HepG2 (cell line): ENCODE measurements around the gene NTMT1. TPM values are rescaled to one million over a fixed set of nuclear protein-coding genes. Genes with fewer than 3 reads are reported as not detected.
A peak's percentile ranks its signal among the peaks of the same experiment; 100 is the strongest.

Experiments used
- ARHGAP35 ChIP-seq: sonication (generic); formaldehyde crosslinking; IDR thresholded peaks from 2 replicates; pipeline ENCODE4 v1.9.0; 2022; ENCODE audit warnings: mild to moderate bottlenecking, inconsistent platforms, moderate library complexity, missing genetic modification reagents, borderline replicate concordance
- BHLHE40 ChIP-seq: IDR thresholded peaks from 2 replicates; pipeline ENCODE4 v1.6.1; 2011; ENCODE audit warnings: low read length, improper control_type of control experiment
- CAMTA2 ChIP-seq: sonication (generic); formaldehyde crosslinking; IDR thresholded peaks from 2 replicates; pipeline ENCODE4 v1.4.0; 2020; ENCODE audit warnings: mild to moderate bottlenecking, missing genetic modification reagents, borderline replicate concordance
- ESRRA ChIP-seq: sonication (generic); formaldehyde crosslinking; IDR thresholded peaks from 2 replicates; pipeline ENCODE4 v1.5.1; 2020; ENCODE audit warnings: mild to moderate bottlenecking, low read depth, missing genetic modification reagents
- GATAD1 ChIP-seq: IDR thresholded peaks from 2 replicates; pipeline ENCODE4 v1.6.1; 2016; ENCODE audit warnings: missing genetic modification reagents, missing compliant biosample characterization
- GATAD2A ChIP-seq: IDR thresholded peaks from 2 replicates; pipeline ENCODE4 v1.6.1; 2016
- HMGXB4 ChIP-seq, 2 experiments: sonication (generic) in 1 of 2; formaldehyde crosslinking in 1 of 2; IDR thresholded peaks; 2 replicates each; pipeline versions ENCODE4 v1.4.0 to v1.6.1; 2018 to 2020; ENCODE audit warnings: missing genetic modification reagents in 2 of 2, borderline replicate concordance in 1 of 2, low read depth in 1 of 2, mild to moderate bottlenecking in 1 of 2, missing biosample characterization in 1 of 2
- HNF1A ChIP-seq, 2 experiments: sonication (generic) in 1 of 2; formaldehyde crosslinking in 1 of 2; IDR thresholded peaks; 2 replicates each; pipeline versions ENCODE4 v1.4.0 to v1.6.1; 2016 to 2020; ENCODE audit warnings: borderline replicate concordance in 1 of 2, low read depth in 1 of 2, mild to moderate bottlenecking in 1 of 2, missing genetic modification reagents in 1 of 2
- MYC ChIP-seq: sonication (generic); formaldehyde crosslinking; IDR thresholded peaks from 2 replicates; pipeline ENCODE4 v1.9.0; 2021; ENCODE audit warnings: missing genetic modification reagents, borderline replicate concordance
- POLR2G ChIP-seq: fragments of 200-400 bp; formaldehyde crosslinking; IDR thresholded peaks from 2 replicates; pipeline ENCODE4 v1.6.1; 2018; ENCODE audit warnings: mild to moderate bottlenecking, low read depth, low read length, moderate library complexity
- PRDM10 ChIP-seq: sonication (generic); formaldehyde crosslinking; IDR thresholded peaks from 2 replicates; pipeline ENCODE4 v1.4.0; 2020; ENCODE audit warnings: low read depth, missing genetic modification reagents
- RARA ChIP-seq: IDR thresholded peaks from 2 replicates; pipeline ENCODE4 v1.6.1; 2016; ENCODE audit warnings: missing genetic modification reagents, missing compliant biosample characterization
- TBP ChIP-seq: sonication (generic); formaldehyde crosslinking; IDR thresholded peaks from 2 replicates; pipeline ENCODE4 v1.5.0; 2020; ENCODE audit warnings: missing genetic modification reagents
- TBX2 ChIP-seq: sonication (generic); formaldehyde crosslinking; IDR thresholded peaks from 2 replicates; pipeline ENCODE4 v1.5.0; 2020; ENCODE audit warnings: missing genetic modification reagents, mild to moderate bottlenecking, borderline replicate concordance
- ZEB1 ChIP-seq: IDR thresholded peaks from 2 replicates; pipeline ENCODE4 v1.6.1; 2012; ENCODE audit warnings: mild to moderate bottlenecking, low read depth, inconsistent platforms; ENCODE audit not compliant: insufficient replicate concordance
- ZNF317 ChIP-seq: sonication (generic); formaldehyde crosslinking; IDR thresholded peaks from 2 replicates; pipeline ENCODE4 v1.5.0; 2020; ENCODE audit warnings: mild to moderate bottlenecking, missing genetic modification reagents
- ZNF350 ChIP-seq: sonication (generic); formaldehyde crosslinking; IDR thresholded peaks from 2 replicates; pipeline ENCODE4 v1.4.0; 2020; ENCODE audit warnings: mild to moderate bottlenecking, low read depth, missing genetic modification reagents, borderline replicate concordance
- ZNF775 ChIP-seq: sonication (generic); formaldehyde crosslinking; IDR thresholded peaks from 2 replicates; pipeline ENCODE4 v1.4.0; 2020; ENCODE audit warnings: missing genetic modification reagents, mild to moderate bottlenecking, moderate library complexity, borderline replicate concordance
- polyA plus RNA-seq, 8 experiments: library from polyadenylated mRNA; depleted of rRNA in 3 of 8; stranded (reverse) in 7 of 8; unstranded in 1 of 8; fragments of >200 nt; fragmentation: Illumina TruSeq in 4 of 8; extraction: Trizol in 4 of 8; gene quantifications; 2 replicates each; pipeline versions ENCODE4 v1.2.1 to v1.2.3, GENCODE V29; 2011 to 2016; ENCODE audit warnings: low read depth in 4 of 8, missing spikeins in 1 of 8, mixed read lengths in 1 of 8; ENCODE audit not compliant: insufficient read depth in 1 of 8
- total RNA-seq, 5 experiments: library from RNA; depleted of rRNA; stranded (reverse); fragments of >200 nt; fragmentation: Illumina TruSeq; extraction: Trizol; gene quantifications; 2 replicates each; pipeline ENCODE4 v1.2.3, GENCODE V29; 2016; ENCODE audit warnings: low read depth in 1 of 5

The NTMT1 gene
- total and polyA plus RNA-seq, 2 of the 13 experiments (the other 11 are each of a cell fraction or from before 2014, with no cell fraction given), result 49.1 to 53.8 TPM

- peak; percentile 73 for TF ChIP-seq RARA (CRISPR knock-in tag)
- TF ChIP-seq ESRRA, result no peak
- TF ChIP-seq ZNF317 (CRISPR knock-in tag), result peak; percentile 98
- peak; percentile 59 for TF ChIP-seq POLR2G
- peak; percentile 35 for TF ChIP-seq ZEB1
- TF ChIP-seq CAMTA2 (CRISPR knock-in tag), result no peak
- TF ChIP-seq MYC, result peak; percentile 5; the same call in 1 of the 2 replicates
- TF ChIP-seq HMGXB4 (CRISPR knock-in tag; IDR thresholded peaks at IDR 0.05; ENCODE audit: borderline replicate concordance in 1 of 2, low read depth in 1 of 2), result 0 out of 4 replicates have a peak, but pooled peaks of 1 of the 2 experiments have one; percentile 12
- no peak for TF ChIP-seq TBP
- TF ChIP-seq HNF1A (IDR thresholded peaks at IDR 0.05; ENCODE audit: low read depth), result peak; percentile 86
- peak; percentile 90 for TF ChIP-seq HNF1A (CRISPR knock-in tag; IDR thresholded peaks at IDR 0.05; ENCODE audit: borderline replicate concordance)
- TF ChIP-seq GATAD1 (CRISPR knock-in tag), result 0 out of 2 replicates have a peak, but pooled peaks have one; percentile 15
- TF ChIP-seq ARHGAP35, result no peak
- no peak for TF ChIP-seq BHLHE40
- peak; percentile 47; the same call in 1 of the 2 replicates for TF ChIP-seq PRDM10 (CRISPR knock-in tag)
- TF ChIP-seq ZNF775 (CRISPR knock-in tag), result no peak
- TF ChIP-seq ZNF350, result peak; percentile 61; the same call in 1 of the 2 replicates
- peak; percentile 67 for TF ChIP-seq GATAD2A (CRISPR knock-in tag)
- TF ChIP-seq TBX2, result peak; percentile 67; the same call in 1 of the 2 replicates
These were observed 45.6 kb upstream of the NTMT1 start (continued) for GRCh38 chr9:129580211-129580915.
